ENCODE results near the gene PRAME. TPM values are rescaled to one million over a fixed set of nuclear protein-coding genes. Genes with fewer than 3 reads are reported as not detected.
"Not testable (repeated sequence)": the region's sequence is repeated elsewhere in the genome, so short reads cannot be mapped to it uniquely, and the experiment has no call there.

Gene PRAME
- total RNA-seq, 1 donor: under 0.01 TPM

DNA sequence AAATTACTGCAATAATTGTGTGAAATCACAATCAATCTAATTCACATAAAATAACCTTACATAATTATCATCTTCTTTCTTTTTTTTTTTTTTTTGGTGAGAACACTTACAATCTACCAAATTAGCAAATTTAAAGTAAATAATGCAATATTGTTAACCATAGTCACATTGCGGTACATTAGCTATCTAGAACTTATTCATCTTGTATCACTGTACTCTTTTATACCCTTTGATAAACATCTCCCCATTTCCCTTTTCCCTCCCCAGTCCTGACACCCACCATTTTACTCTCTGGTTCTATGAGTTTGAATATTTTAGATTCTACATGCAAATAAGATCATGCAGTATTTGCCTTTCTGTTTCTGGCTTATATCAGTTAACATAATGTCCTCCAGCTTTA, 24.0 kb upstream of the PRAME start:
- no peak for DNase-seq (ENCODE audit: low read depth in 2 of 3, low spot score in 2 of 3)

DNA sequence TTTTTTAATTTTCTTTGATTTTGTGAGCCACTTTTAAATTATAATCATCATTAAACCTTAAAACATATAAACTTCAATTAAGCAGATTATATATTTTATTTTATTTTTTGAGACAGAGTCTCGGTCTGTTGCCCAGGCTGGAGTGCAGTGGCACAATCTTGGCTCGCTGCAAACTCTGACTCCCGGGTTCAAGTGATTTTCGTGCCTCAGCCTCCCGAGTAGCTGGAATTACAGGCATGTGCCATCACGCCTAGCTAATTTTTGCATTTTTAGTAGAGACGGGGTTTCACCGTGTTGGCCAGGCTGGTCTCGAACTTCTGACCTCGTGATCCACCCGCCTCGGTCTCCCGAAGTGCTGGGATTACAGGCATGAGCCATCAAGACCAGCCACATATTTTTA, 22.5 kb upstream of the PRAME start:
- not testable (repeated sequence) for DNase-seq (ENCODE audit: low read depth in 2 of 3, low spot score in 2 of 3)

DNA sequence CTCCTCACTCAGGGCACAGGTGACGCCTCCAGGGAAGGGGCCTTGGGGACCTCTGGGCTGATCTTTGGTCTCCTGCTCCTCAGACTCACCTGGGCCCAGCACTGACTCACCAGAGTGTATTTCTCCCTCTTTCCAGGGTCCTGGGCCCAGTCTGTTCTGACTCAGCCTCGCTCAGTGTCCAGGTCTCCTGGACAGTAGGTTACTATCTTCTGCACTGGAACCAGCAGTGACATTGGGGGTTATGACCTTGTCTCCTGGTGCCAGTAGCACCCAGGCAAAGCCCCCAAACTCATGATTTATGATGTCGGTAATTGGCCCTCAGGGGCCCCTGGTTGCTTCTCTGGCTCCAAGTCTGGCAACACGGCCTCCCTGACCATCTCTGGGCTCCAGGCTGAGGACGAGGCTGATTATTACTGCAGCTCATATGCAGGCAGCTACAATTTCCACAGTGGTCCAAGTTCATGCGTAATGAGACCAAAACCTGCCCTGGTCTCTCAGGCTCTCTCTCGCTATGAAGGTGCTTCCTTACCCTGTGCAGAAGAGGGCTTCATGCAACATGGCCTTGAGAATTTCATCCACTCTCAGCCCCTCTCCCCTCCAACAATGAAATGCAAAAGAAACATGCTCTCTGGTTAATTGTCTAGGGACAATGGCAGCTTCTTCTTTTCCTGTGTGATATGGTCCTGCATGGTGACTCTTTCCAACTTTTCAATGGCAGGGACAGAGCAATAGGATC, 21.0 kb upstream of the PRAME start:
- DNase-seq (ENCODE audit: low read depth in 2 of 3, low spot score in 2 of 3): no peak

DNA sequence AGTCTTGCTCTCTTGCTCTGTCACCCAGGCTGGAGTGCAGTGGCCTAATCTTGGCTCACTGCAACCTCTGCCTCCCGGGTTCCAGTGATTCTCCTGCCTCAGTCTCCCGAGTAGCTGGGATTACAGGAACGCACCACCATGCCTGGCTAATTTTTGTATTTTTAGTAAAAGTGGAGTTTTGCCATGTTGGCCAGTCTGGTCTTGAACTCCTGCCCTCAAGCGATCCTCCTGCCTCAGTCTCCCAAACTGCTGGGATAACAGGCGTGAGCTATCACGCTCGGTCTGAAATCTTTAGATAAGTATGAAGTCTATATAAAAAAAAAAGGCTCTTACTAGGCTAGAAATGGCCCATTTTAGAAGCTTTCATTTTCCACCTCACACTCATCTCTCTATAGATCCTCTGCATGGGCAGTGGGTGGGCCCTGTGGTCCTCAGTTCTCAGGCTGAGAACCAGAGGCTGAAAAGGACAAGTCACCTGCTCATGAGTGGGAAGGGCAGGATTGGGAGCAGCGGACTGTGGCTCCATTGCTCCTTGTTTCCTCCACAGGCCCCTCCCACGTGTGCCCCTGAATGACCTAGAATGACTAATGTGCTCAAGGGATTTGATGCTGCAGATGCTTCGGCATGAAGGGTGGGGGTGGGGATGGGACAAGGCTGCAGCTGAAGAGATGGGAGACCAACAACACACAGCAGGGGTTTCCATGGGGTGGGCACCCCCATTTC, 19.8 kb upstream of the PRAME start:
- DNase-seq (ENCODE audit: low read depth in 2 of 3, low spot score in 2 of 3): no peak

DNA sequence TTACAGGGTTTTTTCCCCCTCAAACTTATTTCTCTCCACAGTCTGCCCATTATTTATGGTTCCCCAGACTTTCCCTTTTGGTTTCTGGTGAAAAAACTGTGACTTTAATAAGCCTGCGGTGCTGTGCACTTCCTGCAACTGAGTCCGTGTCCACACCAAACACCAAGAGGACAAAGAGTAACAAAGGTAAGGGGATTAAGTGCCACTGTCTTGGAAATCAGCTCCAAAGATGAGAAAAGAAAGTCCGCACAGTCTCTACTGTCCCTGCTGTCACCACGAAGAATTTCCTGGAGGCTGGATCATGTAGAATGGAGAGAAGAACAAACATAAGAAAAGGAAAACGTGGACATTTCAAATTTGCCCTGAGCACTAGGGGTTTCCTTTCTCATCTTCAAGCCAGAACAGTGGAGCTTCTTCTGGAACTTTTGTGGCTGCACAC, 17.9 kb upstream of the PRAME start:
- DNase-seq (ENCODE audit: low read depth in 2 of 3, low spot score in 2 of 3): no peak

DNA sequence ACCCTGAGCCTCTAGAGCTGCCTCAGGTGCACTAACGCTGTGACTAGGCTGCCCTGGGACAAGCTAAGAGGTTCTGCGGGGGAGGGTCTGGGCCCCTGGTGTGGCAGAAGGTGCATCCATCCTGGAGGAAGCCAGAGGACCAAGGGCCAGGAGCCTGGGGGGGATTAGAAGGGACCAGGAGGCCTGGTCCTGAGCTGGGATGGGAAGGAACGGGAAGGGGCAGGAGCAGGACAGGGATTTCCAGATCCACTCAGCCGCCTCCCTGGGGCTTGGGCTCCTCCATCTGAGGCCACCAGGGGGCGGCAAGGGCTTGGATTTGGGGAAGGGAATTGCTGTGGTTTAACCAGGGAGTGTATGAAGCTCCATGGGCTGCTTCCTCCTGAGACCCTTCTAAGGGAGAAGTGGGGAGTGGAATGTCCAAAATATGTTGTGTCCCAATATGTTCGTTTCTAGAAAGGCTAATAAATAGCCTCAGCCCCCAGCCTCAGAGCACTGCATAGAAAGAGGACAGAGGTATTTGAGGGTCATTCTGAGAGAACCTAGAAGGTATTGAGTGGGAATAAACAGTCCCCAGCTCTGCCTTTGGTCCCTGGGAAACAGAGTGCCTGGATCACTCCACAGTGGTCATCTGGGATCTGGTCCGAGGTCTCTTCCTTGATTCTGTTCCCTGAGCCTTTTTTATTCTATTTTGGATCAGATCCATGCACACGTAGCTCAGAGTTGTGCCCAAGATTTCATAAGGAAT, 17.4 kb upstream of the PRAME start:
- DNase-seq (ENCODE audit: low read depth in 2 of 3, low spot score in 2 of 3): peak in 2 of 3 donors; percentile 35 to 62

DNA sequence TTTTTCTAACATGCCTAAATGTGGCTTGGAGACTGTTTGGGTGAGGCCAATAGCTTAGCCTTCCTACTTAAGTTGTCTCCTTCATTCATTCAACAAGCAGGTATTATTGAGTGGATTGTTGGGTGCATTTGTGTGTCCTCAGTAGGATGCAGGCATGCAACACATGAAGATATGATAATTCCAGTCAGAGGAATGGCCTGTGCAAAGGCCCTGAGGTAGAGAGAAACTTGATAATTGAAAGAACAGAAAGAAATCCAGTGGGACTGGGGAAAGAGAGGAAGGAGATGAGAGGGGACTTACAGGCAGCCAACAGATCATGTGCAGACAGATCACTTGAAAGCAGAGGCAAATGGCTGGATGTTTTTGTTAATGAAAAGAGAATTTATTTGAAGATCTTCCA, 15.3 kb upstream of the PRAME start:
- DNase-seq (ENCODE audit: low read depth in 2 of 3, low spot score in 2 of 3): no peak

DNA sequence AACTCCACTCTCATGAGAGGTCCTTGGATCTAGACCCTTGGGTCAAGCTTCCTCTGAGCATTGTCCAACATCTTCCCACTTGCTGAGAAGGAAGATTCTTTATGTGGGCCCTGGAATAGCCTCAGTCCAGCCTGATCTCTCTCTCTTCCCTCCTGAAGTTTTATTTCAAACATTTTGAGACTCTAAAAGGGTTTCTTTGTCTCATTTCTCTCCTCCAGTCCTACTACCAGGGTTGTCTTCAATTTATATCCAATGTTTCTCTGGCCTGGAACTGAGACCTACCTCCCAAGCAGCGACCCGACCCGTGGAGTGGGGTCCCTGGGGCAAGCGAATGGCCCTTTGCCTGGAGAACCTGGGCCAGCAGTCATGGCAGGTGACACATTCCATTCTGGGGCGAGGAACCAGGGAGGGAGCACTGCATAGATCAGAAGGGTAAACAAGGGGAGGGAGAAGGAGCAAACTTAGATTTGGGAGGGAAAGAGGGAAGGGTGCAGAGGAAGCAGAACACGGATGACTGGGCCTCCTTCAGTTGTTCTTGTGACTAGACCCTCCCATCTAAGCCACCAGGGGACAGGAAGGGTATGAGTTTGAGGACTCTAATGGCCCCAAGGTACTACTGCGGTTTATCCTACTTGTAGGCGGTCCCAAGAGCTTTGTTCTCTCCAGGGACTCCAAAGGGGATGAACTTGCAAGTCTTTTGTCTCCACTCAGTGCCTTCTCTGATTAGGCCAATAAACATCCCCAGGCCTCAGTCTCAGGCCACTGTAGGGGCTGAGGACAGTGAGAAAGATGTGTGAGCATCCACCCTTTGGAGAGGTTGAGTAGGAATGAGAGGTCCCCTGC, 14.2 kb upstream of the PRAME start:
- DNase-seq (ENCODE audit: low read depth in 2 of 3, low spot score in 2 of 3): no peak

DNA sequence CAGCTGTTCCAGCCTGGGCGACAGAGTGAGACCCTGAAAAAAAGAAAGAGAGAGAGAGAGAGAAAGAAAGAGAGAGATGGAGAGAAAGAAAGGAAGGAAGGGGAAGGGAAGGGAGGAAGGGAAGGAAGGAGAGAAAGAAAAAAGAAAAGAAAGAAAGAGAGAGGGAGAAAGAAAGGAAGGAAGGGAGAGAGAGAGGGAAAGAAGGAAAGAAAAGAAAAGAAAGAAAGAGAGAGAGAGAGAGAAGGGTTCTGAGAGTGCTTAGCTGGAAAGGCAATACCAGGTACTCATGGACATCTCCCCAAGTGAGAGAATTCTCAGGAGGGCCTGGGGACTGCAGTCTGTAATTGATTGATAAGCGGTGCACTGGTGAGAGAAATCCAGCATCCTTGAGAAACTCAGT, 12.8 kb upstream of the PRAME start:
- no peak for DNase-seq (ENCODE audit: low read depth in 2 of 3, low spot score in 2 of 3)

DNA sequence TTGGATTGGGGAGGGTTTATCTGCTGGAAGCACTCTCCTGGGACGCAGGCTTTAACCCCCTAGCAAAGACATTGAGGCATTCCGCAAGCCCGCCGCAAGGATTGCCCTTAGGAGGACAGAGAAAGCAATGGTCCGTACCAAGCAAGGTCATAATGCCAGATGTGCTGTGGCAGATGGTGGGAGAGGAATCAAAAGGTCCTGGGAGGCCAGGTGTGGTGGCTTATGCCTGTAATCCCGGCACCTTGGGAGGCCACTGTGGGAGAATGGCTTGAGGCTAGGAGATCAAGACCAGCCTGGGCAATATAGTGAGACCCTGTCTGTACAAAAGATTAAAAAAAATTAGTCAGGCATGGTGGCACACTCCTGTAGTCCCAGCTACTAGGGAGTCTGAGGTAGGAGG, 12.4 kb upstream of the PRAME start:
- no peak for DNase-seq (ENCODE audit: low read depth in 2 of 3, low spot score in 2 of 3)

DNA sequence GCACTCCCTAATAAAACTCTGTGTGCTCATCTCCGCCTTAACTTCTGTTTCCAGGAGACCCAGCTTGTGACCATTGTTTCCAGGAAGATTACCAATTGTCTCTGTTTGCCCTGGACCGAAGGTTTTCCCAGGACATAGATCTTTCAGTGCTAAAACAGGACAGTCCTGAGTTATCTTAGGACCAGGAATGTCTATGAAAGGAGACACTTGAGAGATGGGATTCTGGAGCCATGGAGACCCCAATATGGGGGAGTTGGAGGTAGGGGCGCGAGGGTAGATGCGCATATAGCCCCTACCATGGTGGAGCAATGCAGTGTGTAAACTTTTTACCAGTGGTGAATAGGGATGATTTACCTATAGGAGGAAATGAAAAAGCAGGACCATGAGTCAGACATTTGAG, 10.2 kb upstream of the PRAME start:
- DNase-seq (ENCODE audit: low read depth in 2 of 3, low spot score in 2 of 3): no peak

DNA sequence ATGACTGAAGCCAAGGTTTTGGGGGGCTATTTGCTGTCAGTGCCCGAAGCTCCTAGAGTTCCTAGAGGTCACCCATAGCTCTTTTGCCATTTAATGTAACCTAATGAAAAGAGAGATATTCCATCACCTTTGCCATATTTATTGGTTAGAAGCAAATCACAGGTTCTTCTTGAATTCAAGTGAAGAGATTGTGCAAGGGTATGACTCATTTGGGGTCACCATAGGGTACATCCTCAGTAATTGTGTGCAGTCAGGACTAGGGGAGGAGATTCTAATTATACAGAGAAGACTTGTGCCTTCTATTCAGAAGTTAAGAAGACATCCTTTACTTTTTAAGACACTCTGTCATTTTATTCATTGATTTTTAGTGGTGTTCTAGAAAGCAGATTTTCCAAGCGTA, 6.9 kb upstream of the PRAME start:
- no peak for DNase-seq (ENCODE audit: low read depth in 2 of 3, low spot score in 2 of 3)

DNA sequence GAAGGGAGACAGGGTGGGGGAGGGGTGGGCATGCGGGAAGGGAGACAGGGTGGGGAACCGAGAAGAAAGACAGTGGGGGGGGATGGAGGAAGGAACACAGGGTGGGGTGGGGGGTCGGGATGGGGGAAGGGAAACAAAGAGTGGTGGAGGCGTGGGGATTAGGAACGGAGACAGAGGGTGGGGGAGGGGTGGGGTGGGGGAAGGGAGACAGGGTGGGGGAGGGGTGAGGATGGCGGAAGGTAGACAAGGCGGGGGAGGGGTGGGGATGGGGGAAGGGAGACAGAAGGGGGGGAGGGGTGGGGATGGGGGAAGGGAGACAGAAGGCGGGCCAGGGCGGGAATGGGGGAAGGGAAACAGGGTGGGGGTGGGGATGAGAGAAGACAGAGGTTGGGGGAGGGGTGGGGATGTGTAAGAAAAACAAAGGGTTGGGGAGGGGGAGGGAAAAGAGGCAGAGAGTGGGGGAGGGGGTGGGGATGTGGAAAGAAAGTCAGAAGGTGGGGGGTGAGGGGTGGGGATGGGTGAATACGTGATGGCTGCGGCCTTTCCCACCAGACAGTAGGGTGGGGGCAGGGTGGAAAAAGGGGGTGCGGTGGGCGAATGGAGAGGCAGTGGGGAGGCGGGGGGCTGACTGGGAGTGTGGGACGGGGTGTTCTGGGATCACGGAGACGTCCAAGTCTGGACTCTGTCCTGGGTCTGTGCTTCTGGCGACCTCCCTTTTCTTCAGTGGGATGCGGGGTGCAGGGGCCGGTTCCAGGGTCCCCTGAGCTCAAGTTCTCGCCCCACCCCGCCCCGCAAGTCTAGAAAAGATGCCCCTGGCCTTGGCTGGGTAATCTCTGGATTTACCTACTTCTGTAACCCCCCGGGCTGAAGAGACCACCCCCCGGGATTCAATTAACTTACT, 744 bp downstream of the PRAME start:
- no peak for DNase-seq (ENCODE audit: low read depth in 2 of 3, low spot score in 2 of 3)

DNA sequence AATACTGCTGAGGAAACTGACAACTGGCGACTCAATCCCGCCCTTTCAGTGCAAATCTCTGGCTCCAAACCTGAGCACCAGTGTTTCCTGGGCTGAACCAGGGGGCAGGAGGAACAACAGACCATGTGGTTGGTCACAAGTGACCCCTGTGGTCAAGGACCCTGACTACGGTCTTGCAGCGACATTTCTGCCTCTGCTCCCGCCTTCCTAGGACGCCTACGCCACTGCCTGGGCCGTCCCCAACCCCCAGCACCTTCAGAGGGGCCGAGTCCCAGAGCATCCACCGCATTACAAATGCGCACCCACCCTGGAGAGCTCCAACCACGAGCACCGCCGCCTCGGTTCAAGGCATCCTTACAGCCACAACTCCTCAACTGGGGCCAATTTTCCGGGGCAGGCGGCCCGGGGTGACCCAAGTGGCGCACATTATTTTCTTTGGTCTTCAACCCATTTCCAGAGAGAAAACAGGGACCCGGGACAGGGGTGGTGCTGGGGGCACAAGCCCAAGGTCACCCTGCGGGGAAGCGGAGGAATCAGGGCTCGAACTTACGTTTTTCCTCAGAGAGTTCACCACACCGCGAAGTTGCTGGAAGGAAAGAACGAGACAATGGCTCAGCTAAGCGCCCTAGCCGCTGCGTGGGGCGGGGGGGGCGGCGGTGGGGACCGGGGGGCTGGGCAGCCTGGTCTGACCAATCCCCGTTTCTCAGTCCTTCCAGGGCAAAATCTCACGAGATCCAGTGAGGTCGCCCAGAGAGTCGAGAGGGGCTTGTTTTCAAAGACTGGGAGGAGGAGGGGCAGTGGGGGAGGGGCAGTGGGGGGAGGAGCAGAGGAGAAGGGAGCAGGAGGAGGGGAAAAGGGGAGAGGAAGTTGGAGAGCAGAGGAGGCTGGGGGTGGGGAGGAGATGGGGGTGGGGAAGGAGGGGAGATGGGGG, 1.8 kb downstream of the PRAME start:
- DNase-seq (ENCODE audit: low read depth in 2 of 3, low spot score in 2 of 3): no peak

DNA sequence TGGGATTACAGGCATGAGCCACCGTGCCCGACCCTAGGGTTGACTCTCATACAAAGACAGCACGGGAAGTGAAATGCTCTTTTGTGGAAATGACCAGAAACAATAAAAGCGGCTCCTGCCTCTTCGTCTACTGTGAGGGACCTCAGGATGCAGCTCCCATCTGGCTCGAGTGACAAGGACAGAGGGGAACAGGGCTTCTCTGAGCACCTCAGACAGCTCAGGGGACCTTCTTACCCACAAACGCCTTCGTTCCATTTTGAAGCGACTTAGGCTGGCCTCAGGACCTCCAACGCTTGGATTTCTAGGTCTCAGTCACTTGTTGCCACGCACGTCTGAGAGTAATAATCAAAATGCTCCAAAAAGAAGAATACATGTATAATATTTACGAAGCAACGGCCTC, 2.5 kb downstream of the PRAME start:
- no peak for DNase-seq (ENCODE audit: low read depth in 2 of 3, low spot score in 2 of 3)

DNA sequence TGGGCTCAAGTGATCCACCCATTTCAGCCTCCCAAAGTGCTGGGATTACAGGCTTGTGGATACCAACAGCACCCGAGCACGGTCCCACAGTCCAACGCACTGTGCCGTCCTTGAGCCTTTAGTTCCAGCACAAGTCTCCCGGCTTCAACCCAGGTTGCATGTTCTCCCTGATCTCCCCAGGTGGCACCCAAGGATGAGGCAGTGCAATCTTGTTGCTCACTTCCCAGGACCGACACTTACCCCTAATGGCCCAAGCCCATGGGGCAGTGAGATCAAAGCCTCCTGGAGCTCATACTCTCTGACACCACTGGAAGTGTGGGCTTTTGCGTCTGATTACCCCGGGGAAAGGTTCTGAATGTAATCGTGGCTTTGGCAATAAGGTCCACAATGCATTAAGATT, 3.5 kb downstream of the PRAME start:
- no peak for DNase-seq (ENCODE audit: low read depth in 2 of 3, low spot score in 2 of 3)

DNA sequence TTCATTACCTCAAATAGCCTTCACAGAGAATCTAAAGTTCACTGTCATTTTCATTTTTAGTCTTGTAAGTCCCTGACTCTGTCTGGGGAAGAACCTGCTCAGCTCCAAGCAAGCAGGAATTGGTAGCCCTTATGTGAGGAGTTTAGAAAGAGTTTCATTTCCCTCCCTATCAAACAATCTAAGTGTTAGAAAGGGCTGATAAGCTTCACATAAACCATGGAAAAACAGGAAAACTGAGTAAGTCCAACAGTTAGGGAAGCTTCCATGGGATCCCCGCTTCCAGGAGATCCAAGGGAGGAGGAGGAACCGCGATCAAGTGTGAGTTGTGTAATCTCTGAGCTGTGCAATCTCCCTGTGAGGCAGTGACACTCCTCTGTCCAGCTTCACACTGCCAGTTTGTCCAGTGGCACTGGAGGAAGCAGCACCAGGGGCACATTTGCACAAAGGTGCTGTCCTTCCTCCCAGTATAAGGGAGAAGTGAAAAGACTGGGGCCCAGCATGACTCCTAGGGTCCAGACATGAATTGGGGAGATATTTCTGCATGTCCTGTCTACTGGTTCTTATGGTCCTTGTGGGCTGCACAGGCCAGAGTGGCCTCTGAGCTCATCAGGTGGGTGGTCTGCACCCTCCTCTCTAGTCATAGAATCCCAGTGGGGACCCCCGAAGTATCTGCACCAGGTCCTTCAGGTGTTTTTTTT, 4.3 kb downstream of the PRAME start:
- DNase-seq (ENCODE audit: low read depth in 2 of 3, low spot score in 2 of 3): no peak
